Ureter (tissue), 1 donor: Measurements from ENCODE around the gene ANXA5. TPM values are rescaled to one million over a fixed set of nuclear protein-coding genes. Genes with fewer than 3 reads are reported as not detected.
"Not testable (repeated sequence)": the region's sequence is repeated elsewhere in the genome, so short reads cannot be mapped to it uniquely, and the experiment has no call there.

Experiments used
- DNase-seq: peaks from one replicate; pipeline ENCODE4 v3.0.0-alpha.2; 2020; ENCODE audit warnings: low spot score
- total RNA-seq: library from RNA; stranded (reverse); gene quantifications from one replicate; pipeline ENCODE4 v1.2.4, GENCODE V29; 2023
- donor health status: DM: yes; HTN: yes; CAD: no.

ANXA5 gene
- total RNA-seq, 1 donor from 2014 or later = 141 TPM

DNA sequence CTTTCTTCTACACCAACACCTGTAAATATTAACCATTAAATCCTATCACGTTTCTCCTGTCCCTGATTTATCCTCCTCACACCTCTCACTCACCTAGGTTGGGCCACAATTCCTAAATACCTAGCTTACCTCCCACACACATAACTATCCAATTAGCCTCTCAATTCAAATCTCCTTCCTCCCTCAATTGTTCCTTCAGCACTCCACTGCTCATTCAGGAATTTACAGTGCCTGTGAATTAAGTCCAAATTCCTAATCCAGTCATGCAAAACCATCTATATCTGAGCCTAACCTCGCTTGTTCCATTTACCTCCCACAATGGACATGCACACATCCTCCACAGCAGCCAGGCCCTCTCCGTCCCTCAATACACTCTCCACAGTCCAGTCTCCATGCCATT, 17.5 kb downstream of the ANXA5 start:
- DNase-seq = no peak

DNA sequence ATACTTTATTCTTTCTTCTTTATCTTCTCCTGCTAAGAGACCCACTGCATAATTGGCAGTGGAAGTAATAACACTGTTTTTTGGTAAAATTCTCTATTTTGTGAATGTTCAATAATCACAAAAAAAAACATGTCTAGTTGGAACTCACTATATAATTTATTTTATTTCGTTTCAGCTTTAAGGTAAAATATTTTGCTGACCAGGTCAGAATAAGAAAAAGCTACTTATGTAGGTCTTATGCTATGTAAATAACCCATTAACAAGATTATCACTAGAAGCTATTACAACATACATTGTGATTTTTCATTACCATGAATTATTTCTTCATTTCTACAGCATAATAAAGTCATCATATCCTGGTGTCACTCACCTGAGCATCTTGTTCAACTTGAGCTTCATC, 19.3 kb downstream of the ANXA5 start:
- no peak for DNase-seq

DNA sequence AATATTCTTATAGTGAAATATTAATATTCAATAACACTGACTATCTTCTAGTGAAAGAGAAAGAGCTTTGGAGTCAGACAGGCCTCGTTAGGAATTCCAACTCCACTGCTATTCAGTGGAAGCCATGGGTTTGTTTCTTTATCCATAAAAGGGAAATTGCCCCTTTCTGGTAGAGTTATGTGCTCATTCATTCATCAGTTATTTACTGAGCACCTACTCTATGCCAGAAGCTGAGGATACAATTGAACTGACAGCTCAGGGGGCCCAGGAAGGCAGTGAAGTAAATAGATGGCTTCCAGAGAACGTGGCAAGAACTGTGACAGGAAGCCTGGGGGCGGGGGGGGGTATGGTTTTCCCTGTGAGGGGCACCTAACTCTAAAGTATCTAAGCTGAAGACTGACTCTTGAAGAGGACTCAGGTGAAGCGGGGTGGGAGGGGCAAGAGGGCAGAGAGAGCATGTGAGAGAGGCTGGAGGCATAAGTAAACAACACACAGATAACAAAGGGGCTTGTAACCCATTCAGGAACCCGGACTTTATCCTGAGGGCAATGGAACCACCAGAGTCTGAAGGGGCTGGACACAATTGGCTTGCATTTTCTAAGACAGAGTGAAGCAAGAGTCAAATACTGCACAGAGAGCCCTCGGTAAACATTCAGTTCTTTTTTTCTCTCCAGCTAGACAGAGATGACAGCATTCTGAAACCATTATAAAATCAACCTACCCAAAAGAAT, 20.3 kb downstream of the ANXA5 start:
- no peak for DNase-seq

DNA sequence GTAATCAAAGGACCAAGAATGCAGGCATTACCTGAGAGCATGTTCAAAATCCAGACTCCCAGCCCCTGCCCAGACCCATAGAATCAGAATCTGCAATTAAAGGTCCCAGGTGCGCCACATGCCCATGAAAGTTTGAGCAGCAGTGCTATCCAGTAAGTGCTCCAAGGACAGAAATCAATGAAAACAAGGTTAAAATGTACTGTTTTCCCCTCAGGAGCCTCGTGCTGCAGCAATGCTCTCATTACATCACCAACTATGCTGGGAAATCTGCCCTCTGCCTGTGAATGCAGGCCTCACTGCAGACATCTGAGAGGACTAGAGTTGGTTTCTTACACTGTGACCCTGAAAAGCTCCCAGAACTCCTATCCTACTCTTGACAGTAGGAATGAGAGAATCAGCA, 21.1 kb downstream of the ANXA5 start:
- DNase-seq = no peak

DNA sequence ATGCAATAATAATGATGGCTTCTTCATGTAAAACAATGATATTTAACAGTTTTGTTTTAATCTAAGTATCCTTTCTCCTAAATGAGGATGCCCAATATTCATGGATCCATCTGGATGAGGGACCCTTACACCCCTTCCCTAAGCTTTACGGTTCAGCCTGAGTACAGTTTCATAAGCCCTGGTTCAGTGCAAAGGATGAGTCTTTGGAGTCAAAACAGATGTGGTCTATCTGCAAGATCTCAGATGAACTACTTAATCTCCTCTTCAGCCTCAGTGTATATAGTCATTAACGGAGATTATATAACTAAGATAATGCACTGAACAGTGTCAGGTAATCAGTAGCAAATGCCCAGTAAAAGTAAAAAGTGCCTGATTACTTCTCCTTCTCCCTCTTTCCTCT, 22.1 kb downstream of the ANXA5 start:
- no peak for DNase-seq

DNA sequence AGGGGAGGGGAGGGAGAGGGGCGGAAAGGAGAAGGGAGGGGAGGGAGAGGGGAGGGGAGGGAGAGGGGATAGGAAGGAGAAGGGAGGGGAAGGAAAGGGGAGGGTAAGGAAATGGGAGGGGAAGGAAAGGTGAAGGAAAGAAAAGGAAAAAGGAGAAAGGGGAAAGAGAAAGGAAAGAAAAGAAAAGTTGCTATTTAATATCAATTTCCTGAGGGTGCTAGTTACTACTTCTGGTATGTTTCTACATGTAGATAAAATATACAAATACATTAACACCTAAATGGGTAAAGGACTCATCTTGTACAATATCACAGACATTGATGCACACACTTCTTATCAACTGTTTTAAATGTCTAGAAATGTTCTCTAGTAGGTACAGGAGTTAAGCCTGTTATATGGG, 22.6 kb downstream of the ANXA5 start:
- DNase-seq = no peak

DNA sequence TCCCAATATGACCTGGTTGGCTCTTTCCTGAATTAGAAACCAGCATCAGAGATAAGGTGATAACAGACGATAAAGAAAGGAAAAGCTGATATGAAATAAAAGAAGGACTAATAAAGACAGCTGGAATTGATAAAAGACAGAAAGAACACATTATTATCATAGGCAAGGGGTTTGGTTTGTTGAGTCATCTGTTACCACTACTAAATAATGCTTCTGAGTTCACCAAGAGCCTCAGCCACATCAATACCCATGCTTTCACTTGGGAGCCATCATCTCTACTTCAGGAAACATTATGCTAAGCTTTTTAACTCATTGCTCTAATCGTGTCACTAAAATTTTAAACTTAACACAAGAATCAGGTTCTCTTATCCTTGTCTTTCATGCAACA, 27.6 kb downstream of the ANXA5 start:
- no peak for DNase-seq

DNA sequence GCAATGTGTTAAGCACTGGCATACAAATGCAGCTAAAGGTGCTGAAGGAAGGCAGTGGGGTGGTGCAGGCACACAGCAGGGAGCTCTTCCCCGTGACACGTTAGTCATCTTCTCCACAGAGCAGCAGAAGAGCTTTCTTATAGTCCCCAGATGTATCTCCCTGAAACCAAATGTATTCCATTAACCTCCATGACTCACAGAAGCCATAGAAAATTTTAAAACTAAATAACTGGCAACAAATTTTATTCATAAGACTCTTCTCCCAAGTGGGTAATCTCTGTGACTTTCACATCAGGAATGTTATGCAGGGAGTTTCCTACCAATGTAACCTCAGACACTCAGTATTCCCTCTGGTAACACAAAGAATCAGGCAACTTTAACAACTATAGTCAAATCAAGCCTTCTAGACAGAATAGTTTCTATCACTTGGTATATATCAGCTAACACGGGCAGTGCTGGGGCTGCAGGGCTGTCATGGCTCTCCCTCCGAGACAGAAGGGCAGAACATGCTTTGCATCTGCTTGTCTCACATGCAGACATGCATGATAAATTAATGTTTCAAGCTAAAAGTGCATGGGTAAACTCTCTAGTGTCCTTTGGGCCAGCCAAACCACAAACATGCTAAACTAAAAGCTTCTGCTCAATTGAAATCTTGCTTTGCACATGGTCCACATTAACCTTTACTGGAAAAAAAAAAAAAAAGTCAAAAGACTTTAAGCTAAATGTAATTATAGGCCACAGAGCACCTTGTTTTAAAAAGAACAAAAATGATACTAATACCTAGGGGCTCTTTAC, 28.2 kb downstream of the ANXA5 start:
- DNase-seq = no peak

DNA sequence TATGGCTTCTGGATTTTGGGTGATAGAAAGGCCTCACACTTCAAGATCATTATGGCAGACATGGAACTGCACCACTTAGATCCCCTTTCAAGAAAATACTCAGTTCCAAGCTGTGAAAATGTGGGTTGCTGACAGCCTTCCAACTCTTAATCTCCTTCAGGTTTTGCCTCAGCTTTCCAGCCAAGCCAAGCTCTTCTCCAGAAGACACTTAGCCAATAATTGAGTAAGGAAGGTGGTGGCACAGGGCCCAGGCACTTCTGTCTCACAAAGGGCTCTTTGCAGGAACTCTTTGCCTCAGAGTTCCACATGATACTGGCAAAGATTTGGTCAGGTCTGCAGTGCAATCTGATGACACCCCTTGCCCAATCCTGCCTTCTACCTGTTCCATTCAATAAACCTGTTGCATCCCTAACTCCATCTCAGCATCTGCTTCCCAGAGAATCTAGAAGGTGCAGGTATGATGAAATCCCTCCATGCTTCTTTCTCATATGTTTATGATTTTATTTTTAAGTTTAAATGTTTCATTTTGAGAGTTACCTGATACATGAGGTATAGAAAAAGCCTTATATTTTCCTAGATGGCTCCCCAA, 30.6 kb downstream of the ANXA5 start:
- no peak for DNase-seq

DNA sequence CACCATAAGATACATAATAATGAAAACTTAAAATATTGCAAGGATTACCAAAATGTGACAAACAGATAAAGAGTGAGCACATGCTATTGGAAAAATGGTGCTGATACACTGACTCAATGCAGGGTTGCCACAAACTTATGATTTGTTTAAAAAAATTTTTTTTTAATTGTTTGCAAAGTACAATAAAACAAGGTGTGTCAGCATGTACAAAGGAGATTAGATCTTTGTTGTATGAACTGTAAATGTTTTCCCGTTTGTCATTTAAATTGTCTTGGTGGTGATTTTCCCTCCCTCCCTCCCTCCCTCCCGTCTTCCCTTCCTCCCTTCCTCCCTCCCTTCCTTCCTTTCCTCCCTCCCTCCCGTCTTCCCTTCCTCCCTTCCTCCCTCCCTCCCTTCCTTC, 31.4 kb downstream of the ANXA5 start:
- DNase-seq = no peak

DNA sequence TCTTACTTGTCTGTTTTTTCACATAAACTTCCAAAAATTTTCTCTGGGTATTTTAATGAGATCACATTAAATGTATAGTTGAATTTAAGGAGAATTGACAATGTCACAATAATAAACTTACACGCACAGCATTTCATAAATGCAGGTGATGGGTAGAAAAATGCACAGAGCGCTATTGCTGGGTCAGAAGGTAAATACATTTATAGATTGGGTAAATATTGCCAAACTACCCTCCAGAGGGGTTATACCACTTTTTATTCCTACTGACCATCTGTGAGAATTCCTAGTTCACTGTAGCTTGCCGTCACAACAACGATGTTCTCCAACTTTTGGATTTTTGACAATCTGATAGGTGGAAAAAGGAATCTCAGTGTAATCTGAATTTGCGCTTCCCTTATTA, 34.6 kb downstream of the ANXA5 start:
- DNase-seq = no peak

DNA sequence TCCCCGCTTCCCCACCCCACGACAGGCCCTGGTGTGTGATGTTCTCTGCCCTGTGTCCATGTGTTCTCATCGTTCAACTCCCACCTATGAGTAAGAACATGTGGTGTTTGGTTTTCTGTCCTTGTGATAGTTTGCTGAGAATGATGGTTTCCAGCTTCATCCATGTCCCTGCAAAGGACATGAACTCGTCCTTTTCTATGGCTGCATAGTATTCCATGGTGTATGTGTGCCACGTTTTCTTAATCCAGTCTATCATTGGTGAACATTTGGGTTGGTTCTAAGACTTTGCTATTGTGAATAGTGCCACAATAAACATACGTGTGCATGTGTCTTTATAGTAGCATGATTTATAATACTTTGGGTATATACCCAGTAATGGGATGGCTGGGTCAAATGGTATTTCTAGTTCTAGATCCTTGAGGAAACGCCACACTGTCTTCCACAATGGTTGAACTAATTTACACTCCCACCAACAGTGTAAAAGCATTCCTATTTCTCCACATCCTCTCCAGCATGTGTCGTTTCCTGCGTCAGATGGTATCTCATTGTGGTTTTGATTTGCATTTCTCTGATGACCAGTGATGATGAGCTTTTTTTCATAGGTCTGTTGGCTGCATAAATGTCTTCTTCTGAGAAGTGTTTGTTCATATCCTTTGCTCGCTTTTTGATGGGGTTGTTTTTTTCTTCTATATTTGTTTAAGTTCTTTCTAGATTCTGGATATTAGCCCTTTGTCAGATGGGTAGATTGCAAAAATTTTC, 36.4 kb downstream of the ANXA5 start:
- DNase-seq = not testable (repeated sequence)

DNA sequence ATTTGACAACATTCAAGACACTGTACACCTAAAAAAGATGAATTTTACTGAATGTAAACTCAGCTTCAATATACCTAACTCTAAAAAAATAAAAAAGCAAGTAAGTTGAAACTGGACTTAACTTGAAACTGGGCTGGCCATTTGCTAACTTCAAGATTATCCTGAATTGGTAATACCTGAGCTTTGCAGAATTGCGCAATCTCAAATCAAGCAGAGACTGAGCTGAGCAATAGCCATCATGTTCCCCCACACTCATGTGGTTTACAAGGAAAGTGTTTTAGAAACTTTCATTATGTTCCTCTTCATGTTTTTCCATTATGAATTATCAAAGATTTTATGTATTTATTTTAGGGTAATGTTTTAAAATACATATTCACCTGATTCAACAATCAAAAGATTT, 38.7 kb downstream of the ANXA5 start:
- DNase-seq = no peak

DNA sequence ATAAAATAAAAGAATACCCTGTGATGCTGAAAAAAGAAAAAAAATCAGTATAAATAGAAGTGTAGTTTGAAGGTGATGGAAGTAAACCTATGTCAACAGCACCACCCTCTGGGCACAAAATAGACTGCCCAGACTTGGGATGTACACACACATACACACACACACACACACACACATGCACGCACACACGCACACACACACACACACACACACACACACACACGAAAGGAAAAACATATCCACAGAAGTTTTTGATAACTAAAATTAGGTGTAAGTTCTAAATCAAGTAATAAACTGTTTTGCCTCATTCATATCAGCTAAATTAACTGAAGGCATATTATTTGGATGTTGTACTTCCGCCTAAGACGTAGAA, 40.5 kb downstream of the ANXA5 start:
- no peak for DNase-seq

DNA sequence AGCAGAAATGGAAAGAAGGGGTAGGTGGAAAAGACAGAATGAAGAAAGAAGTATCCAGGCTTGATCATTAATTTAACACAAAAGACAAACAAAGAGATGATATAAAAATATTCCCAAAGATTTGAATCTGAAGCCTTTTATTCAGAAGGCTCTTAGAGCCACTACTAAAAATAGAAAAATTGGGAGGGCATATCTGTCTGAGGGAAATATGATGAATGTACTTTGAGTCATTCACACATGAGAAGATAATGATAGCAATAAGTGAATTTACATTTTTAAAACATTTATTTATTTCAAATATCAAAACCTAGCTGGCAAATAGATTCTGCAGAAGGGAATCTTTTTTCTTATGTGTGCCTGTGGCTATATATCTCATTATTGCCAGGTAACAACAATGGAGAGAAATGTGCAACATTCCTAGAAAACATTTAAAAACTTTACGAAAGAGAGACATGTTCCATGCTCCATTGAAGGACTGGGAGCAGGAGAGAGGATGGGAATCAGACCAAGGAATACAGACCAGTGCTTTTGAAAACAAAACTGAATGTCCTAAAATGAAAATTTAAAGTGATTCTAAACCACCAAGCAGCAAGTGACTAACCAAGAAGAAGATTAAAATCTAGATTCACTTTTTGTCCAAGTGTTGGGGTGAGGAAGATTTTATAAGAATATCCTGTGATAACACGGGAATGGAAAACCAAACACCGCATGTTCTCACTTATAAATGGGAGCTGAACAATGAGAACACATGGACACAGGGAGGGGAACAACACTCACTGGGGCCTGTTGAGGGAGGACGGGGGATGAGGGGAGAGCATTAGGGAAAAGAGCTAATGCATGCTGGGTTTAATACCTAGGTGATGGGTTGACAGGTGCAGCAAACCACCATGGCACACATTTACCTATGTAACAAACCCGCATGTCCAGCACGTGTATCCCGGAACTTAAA, 41.2 kb downstream of the ANXA5 start:
- DNase-seq = no peak

DNA sequence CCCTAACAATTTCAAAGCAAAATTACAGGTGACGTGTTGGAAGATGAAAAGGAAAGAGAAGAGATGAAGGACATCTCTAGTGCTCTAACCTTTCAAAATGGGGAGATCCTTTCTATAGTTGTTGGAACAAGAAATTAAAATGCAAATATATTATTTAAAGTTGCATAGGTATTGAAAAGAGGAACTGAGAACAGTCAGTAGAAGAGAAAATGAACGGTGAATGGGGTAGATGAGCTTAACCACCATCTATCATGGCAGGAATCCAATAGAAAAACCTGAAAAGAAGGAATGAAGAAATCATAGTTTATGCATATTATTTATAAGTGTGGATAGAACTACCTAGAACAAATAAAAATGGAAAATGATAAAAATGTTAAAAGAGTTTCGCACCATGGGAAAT, 42.0 kb downstream of the ANXA5 start:
- DNase-seq = no peak

DNA sequence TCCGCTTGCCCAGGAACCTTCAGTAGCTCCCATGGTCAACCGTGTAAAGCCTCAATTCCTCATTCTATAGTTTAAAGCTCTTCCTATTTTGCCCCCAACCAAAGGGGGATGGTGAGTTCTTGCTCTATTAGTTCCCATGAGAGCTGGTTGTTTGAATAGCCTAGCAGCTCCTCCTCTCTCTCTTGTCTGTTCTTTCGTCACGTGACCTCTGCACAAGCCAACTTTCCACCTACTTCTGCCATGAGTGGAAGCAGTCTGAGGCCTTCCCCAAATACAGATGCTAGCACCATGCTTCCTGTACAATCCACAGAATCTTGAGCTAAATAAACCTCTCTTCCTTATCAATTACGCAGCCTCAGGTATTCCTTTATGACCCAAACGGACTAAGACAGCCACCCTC, 42.8 kb downstream of the ANXA5 start:
- DNase-seq = no peak

DNA sequence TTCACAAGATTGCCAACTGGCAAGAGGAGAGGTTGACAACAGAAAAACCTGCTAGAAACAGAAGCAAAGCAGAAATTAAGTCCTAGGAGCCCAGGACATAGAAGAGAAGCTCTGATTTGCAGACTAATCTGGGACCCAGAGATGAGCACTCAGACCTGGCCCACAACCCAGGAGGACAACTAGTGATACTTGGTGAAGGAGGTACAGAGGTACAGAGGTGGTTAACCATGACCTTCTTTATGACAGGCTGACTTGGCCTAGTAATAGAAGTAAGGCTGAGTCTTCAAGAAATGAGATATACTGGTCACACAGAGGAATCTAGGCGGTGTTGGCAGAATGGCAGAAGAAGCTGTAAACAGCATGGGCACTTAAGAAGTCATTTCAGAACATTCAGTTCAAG, 43.6 kb downstream of the ANXA5 start:
- DNase-seq = no peak

DNA sequence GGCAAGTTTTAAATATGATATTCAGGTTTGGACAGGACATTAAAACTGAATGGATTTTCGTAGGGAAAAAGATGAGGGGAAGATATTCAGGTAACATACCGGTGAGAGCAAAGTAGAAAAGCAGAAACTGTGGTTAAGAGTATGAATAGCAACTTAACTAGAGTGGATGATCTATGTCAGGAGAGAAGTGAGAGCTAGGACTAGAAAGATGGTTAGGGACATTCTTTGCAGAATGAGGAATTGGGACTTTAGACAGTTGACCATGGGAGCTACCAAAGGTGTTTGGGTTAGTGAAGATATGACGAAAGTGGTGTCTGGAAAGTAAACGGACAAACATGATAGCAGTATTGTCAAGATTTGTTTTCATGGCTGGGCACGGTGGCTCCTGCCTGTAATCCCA, 45.2 kb downstream of the ANXA5 start:
- no peak for DNase-seq

DNA sequence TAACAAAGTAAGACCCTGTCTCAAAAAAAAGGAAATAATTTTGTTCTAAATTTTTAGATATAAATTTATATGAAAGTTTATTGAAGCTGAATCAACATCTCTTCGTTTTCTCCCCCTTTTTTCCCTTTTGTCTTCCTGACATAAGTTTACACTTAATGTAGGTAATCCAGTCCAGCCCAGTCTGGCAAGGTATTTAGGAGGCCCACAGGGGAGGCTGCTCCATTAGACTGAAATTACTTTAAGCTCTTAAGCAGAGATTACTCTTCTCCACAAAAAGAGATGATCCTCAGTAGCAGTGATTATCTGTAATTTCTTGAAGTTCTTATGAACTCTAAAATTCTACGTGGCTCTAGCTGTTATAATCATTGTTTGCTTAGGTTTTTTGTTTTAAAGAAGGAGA, 46.0 kb downstream of the ANXA5 start:
- no peak for DNase-seq

DNA sequence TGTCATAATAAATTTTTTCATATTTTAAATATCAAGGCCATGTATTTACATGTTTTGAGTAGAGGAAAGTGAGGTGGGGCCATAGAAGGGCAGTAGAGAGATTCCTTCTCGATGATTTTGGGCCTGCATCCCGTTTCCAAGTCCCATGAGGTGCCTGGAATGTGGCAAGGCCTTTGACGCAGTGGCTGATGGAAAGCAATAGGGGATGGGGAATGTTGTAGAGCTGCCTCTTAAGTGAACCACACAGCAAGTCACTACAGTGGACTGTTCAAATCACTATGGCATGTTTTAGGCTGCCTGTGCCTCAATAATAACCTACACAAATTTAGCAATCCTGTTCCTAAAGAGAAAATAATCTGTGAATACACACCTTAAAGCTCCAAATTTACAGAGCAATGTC, 48.3 kb downstream of the ANXA5 start:
- DNase-seq = no peak
